Activated naive CD8-positive, alpha-beta T cell treated with anti-CD3 and anti-CD28 coated beads for 36 hours (primary cell): ENCODE measurements around the gene PIK3C2A. TPM values are rescaled to one million over a fixed set of nuclear protein-coding genes. Genes with fewer than 3 reads are reported as not detected.
"Not testable (repeated sequence)": the region's sequence is repeated elsewhere in the genome, so short reads cannot be mapped to it uniquely, and the experiment has no call there.

ENCODE experiments used
- DNase-seq: peaks from one replicate; pipeline ENCODE4 v3.0.0; 2021
- H3K27ac Mint-ChIP-seq: one replicate; pipeline ENCODE4 v1.8.0; 2022; ENCODE audit warnings: mild to moderate bottlenecking, moderate library complexity, mixed read lengths
- H3K27me3 Mint-ChIP-seq: one replicate; pipeline ENCODE4 v1.8.0; 2022; ENCODE audit warnings: mild to moderate bottlenecking, mixed read lengths
- H3K36me3 Mint-ChIP-seq: one replicate; pipeline ENCODE4 v1.8.0; 2021; ENCODE audit warnings: mild to moderate bottlenecking, mixed read lengths
- H3K4me1 Mint-ChIP-seq: one replicate; pipeline ENCODE4 v1.8.0; 2021; ENCODE audit warnings: mixed read lengths
- H3K4me3 Mint-ChIP-seq: one replicate; pipeline ENCODE4 v1.8.0; 2022; ENCODE audit warnings: mild to moderate bottlenecking, moderate library complexity, mixed read lengths
- H3K9me3 Mint-ChIP-seq: one replicate; pipeline ENCODE4 v1.8.0; 2022; ENCODE audit warnings: mixed read lengths
- total RNA-seq, 2 experiments: library from RNA; stranded (reverse); gene quantifications; one replicate each; pipeline ENCODE4 v1.2.3, GENCODE V29; 2021

Gene PIK3C2A, protein sequence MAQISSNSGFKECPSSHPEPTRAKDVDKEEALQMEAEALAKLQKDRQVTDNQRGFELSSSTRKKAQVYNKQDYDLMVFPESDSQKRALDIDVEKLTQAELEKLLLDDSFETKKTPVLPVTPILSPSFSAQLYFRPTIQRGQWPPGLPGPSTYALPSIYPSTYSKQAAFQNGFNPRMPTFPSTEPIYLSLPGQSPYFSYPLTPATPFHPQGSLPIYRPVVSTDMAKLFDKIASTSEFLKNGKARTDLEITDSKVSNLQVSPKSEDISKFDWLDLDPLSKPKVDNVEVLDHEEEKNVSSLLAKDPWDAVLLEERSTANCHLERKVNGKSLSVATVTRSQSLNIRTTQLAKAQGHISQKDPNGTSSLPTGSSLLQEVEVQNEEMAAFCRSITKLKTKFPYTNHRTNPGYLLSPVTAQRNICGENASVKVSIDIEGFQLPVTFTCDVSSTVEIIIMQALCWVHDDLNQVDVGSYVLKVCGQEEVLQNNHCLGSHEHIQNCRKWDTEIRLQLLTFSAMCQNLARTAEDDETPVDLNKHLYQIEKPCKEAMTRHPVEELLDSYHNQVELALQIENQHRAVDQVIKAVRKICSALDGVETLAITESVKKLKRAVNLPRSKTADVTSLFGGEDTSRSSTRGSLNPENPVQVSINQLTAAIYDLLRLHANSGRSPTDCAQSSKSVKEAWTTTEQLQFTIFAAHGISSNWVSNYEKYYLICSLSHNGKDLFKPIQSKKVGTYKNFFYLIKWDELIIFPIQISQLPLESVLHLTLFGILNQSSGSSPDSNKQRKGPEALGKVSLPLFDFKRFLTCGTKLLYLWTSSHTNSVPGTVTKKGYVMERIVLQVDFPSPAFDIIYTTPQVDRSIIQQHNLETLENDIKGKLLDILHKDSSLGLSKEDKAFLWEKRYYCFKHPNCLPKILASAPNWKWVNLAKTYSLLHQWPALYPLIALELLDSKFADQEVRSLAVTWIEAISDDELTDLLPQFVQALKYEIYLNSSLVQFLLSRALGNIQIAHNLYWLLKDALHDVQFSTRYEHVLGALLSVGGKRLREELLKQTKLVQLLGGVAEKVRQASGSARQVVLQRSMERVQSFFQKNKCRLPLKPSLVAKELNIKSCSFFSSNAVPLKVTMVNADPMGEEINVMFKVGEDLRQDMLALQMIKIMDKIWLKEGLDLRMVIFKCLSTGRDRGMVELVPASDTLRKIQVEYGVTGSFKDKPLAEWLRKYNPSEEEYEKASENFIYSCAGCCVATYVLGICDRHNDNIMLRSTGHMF (N-terminal part only)
- 10 to 100 TPM; 27.8 to 28.5 TPM for total RNA-seq

DNA sequence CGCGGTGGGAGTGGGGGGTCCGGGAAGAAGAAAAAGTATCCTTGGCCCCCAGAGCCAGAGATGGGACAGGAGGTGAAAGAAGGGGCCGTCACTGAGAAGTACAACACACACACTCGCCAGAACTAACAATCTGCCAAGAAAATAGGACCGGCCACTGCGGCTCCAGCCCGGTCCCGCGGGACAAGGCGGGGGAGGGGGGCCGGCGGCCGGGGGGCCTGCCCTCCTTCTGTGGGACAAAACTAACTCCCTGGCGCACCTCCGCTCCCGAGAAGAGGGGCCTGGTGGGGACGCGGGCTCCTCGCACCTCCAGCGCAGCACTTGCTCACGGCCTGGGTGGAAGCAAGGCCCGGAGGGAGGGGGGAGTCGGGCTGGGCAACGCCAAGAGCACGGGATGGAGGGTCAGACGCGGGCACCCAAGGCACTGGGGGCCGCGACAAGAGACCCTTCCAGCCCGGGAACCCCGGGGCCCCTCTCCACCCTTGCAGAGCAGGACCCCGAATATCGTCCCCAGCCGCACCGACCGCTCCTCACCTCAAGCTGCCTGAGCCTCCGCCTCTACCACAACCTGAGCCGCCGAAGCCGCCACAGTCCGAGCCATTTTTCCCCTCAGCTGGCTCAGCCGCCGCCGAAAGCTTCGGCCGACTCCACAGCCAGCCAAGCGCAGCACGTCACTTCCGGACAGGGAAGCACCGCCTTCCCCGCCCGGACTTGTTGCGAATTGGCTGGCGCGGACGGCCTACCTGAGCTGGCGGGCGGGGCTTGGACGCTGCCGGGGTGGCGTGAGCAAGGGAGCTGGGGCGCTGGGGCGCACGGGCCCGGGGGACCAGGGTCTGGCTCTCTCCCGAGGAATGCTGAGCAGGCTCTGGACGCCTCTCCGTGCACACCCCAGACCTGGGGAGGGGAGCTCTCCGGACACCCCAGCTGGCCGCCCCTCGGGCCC, at the start of gene PIK3C2A:
Gene PIK3C2A (minus strand): TSS at position 670 of the 940 bp plus-strand sequence. CDS start 38,245 bp downstream, outside the sequence.
- Mint-ChIP-seq H3K4me1 (peaks cover 33% of the 10 kb centered on the region), H3K9me3 (no peaks in the 10 kb centered on the region), H3K36me3 (peaks cover 7% of the 10 kb centered on the region), H3K4me3 (peak within 1 kb of the TSS; percentile 94), H3K27me3 (no peaks in the 10 kb centered on the region), H3K27ac (peak within 1 kb of the TSS; percentile 97)
- peak; percentile 97 for DNase-seq

DNA sequence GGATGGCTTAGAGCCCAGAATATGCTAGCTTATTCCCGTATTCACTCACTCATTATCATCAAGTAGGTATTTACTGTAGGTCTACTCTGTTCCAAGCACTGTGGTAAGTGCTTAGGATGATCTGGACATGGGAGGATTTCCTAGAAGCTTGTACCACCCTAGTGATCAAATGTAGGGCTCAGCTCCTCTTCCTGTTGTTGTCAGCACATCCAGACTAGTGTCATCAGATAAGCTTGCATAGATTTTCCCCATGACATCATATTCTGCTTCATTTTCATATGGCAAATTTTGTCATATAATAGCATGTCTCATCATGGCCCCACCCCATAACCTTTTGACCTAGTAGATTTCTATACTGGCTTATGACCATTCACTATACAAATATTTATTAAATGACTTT, 49.4 kb upstream of the PIK3C2A start:
- H3K27me3 Mint-ChIP-seq: no peaks in the 10 kb centered on the region
- no peak overlapping the region for H3K27ac Mint-ChIP-seq
- no peak overlapping the region for H3K4me3 Mint-ChIP-seq

GRCh38 chr11:17256512-17256911, 48.7 kb upstream of the PIK3C2A start:
- Mint-ChIP-seq H3K27ac (peak overlapping the region; percentile 2), H3K9me3 (no peaks in the 10 kb centered on the region), H3K27me3 (no peaks in the 10 kb centered on the region), H3K4me3 (no peak overlapping the region), H3K36me3 (no peaks in the 10 kb centered on the region), H3K4me1 (peaks cover 22% of the 10 kb centered on the region)
- no peak for DNase-seq

More for the DNA sequence above, 49.4 kb upstream of the PIK3C2A start:
- DNase-seq: no peak
- H3K9me3 Mint-ChIP-seq: no peaks in the 10 kb centered on the region
- H3K4me1 Mint-ChIP-seq: peaks cover 22% of the 10 kb centered on the region
- no peaks in the 10 kb centered on the region for H3K36me3 Mint-ChIP-seq

- no peaks in the 10 kb centered on the region for H3K27me3 Mint-ChIP-seq
- H3K36me3 Mint-ChIP-seq: no peaks in the 10 kb centered on the region
Observed at GRCh38 chr11:17252704-17253103, 44.9 kb upstream of the PIK3C2A start.

GRCh38 chr11:17250561-17251350, 43.0 kb upstream of the PIK3C2A start:
- no peak overlapping the region for H3K27ac Mint-ChIP-seq
- no peaks in the 10 kb centered on the region for H3K27me3 Mint-ChIP-seq
- H3K36me3 Mint-ChIP-seq: no peaks in the 10 kb centered on the region
- H3K9me3 Mint-ChIP-seq: no peaks in the 10 kb centered on the region
- H3K4me3 Mint-ChIP-seq: no peak overlapping the region
- no peak for DNase-seq
- no peaks in the 10 kb centered on the region for H3K4me1 Mint-ChIP-seq

More at GRCh38 chr11:17252704-17253103, 44.9 kb upstream of the PIK3C2A start:
- no peak for DNase-seq
- Mint-ChIP-seq H3K4me3 (no peak overlapping the region), H3K9me3 (no peaks in the 10 kb centered on the region), H3K4me1 (peaks cover 13% of the 10 kb centered on the region), H3K27ac (no peak overlapping the region)

DNA sequence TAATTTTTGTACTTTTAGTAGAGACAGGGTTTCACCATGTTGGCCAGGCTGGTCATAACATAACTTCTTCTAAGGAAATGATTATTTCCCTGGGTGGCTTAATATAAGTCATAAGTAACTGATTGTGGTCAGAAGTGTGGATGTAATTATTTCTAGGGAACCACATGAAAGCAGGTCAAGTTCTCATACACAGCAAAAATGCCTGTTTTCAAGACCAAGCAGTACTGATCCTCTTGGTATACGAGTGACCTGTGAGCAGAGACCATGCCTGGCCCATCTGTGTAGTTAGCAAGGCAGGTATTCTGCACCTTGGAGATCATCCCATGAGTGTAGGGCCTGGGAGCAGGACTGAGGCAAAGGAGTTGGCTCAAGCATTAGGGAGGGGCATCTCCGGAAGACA, 36.3 kb upstream of the PIK3C2A start:
- no peaks in the 10 kb centered on the region for H3K36me3 Mint-ChIP-seq
- peaks cover 4% of the 10 kb centered on the region for H3K4me1 Mint-ChIP-seq
- no peaks in the 10 kb centered on the region for H3K9me3 Mint-ChIP-seq
- no peak overlapping the region for H3K4me3 Mint-ChIP-seq
- H3K27ac Mint-ChIP-seq: no peak overlapping the region
- peaks cover 24% of the 10 kb centered on the region for H3K27me3 Mint-ChIP-seq
- no peak for DNase-seq

- not testable (repeated sequence) for DNase-seq, H3K4me3 Mint-ChIP-seq, H3K36me3 Mint-ChIP-seq, H3K9me3 Mint-ChIP-seq, H3K27ac Mint-ChIP-seq, H3K4me1 Mint-ChIP-seq
- H3K27me3 Mint-ChIP-seq: peaks cover 33% of the 10 kb centered on the region
Observed at GRCh38 chr11:17242954-17243353, 35.2 kb upstream of the PIK3C2A start.

DNA sequence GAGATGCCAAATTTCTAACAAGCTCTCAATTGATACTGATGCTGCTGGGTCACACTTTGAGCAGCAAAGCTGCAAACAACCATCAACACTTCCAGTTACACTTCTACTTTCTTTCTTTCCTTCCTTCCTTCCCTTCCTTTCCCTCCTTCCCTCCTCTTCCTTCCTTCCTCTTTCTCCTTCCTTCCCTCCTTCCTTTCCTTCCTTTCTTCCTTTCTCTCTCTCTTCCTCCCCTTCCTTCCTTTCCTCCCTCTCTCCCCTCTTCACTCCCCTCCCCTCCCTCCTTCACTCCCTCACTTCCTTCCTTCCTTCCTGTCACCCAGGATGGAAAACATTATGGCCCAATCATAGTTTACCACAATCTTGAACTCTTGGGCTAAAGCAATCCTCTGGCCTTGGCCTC, 33.0 kb upstream of the PIK3C2A start:
- Mint-ChIP-seq H3K36me3 (no peaks in the 10 kb centered on the region), H3K9me3 (no peaks in the 10 kb centered on the region), H3K27ac (no peak overlapping the region), H3K4me1 (peaks cover 4% of the 10 kb centered on the region), H3K4me3 (no peak overlapping the region), H3K27me3 (peaks cover 33% of the 10 kb centered on the region)
- DNase-seq: no peak

DNA sequence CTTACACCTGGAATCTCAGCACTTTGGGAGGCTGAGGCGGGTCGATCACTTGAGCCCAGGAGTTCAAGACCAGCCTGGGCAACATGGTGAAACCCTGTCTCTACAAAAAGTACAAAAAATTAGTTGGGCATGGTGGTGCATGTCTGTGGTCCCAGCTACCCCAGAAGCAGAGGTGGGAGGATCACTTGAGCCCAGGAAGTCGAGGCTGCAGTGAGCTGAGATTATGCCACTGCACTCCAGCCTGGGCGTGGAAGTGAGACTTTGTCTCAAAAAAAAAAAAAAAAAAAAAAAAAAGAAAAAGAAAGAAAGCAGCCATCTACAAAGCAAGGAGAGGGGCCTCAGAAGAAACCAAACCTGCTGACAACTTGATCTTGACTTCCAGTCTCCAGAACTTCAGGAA, 32.1 kb upstream of the PIK3C2A start:
- H3K27ac Mint-ChIP-seq, H3K4me1 Mint-ChIP-seq, H3K4me3 Mint-ChIP-seq: not testable (repeated sequence)

GRCh38 chr11:17238377-17238776, 30.6 kb upstream of the PIK3C2A start:
- Mint-ChIP-seq H3K27me3 (peaks cover 33% of the 10 kb centered on the region), H3K27ac (no peak overlapping the region), H3K9me3 (no peaks in the 10 kb centered on the region), H3K36me3 (no peaks in the 10 kb centered on the region), H3K4me1 (no peaks in the 10 kb centered on the region), H3K4me3 (no peak overlapping the region)
- DNase-seq: no peak

More for the DNA sequence above, 32.1 kb upstream of the PIK3C2A start:
- DNase-seq, H3K9me3 Mint-ChIP-seq, H3K36me3 Mint-ChIP-seq: not testable (repeated sequence)
- H3K27me3 Mint-ChIP-seq: peaks cover 33% of the 10 kb centered on the region

DNA sequence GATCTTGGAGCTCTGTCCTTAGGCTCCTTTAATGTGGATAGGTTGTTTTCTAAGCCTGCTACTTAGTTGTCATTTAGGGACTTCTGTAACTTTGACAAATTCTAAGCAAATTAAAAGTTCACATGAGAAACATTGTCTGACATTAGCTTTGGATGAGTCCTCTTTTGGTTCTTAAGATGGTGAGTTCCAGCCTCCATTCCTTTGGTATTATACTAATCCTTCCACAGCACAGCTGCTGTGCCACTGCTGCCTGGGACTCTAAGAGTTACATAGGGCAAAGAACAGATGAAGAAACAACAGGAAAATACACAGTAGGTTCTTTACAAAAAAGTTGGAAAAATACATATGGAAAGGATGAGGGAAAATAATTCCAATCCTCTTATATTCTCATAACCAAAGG, 25.3 kb upstream of the PIK3C2A start:
- no peaks in the 10 kb centered on the region for H3K9me3 Mint-ChIP-seq
- H3K4me3 Mint-ChIP-seq: no peak overlapping the region
- H3K36me3 Mint-ChIP-seq: peaks cover 1% of the 10 kb centered on the region
- peaks cover 20% of the 10 kb centered on the region for H3K4me1 Mint-ChIP-seq
- no peaks in the 10 kb centered on the region for H3K27me3 Mint-ChIP-seq
- no peak for DNase-seq
- H3K27ac Mint-ChIP-seq: no peak overlapping the region

GRCh38 chr11:17230867-17231851, 23.4 kb upstream of the PIK3C2A start:
- Mint-ChIP-seq H3K9me3 (no peaks in the 10 kb centered on the region), H3K4me3 (peak overlapping the region; percentile 22), H3K27ac (no peak overlapping the region), H3K36me3 (peaks cover 1% of the 10 kb centered on the region), H3K27me3 (no peaks in the 10 kb centered on the region), H3K4me1 (peaks cover 20% of the 10 kb centered on the region)
- peak; percentile 61 for DNase-seq
